ENCODE measurements around the gene RUFY3.

The RUFY3 gene

GRCh38 chr4:70849291-70849690 lies 127.5 kb downstream of the RUFY3 start:
- TF ChIP-seq ZNF10 (tag by site-specific recombination; IDR thresholded peaks at IDR 0.05) (no peak), ELK4 (IDR thresholded peaks at IDR 0.05; ENCODE audit: borderline replicate concordance, low read depth, low read length) (no peak), MYNN (tag by site-specific recombination; IDR thresholded peaks at IDR 0.05; ENCODE audit: borderline replicate concordance) (no peak), ZNF174 (tag by site-specific recombination; IDR thresholded peaks at IDR 0.05) (no peak)
- Histone ChIP-seq H3K4me3 (ENCODE audit: low read depth, low read length) (no peak overlapping the region), H3K36me3 (ENCODE audit: control insufficient read depth in 2 of 2, insufficient read depth in 1 of 2, low read length in 2 of 2) (no peaks in the 10 kb centered on the region), H3K27ac (ENCODE audit: extremely low read depth, low read depth, low read length) (no peak overlapping the region), H3K4me1 (ENCODE audit: control insufficient read depth, insufficient read depth, low read length) (no peaks in the 10 kb centered on the region), H3K9me3 (ENCODE audit: control insufficient read depth, insufficient read depth, low read depth, low read length) (no peaks in the 10 kb centered on the region)
- ChIA-PET POLR2A (no interaction called here), CTCF (no interaction called here)

- TF ChIP-seq ZNF837 (tag by site-specific recombination; IDR thresholded peaks at IDR 0.05): no peak
- no peak for TF ChIP-seq ZNF76 (tag by site-specific recombination; IDR thresholded peaks at IDR 0.05; ENCODE audit: borderline replicate concordance, low read depth)
- TF ChIP-seq ZNF324 (tag by site-specific recombination; IDR thresholded peaks at IDR 0.05): no peak
- no peak for TF ChIP-seq ZNF280C (tag by site-specific recombination; IDR thresholded peaks at IDR 0.05)
- TF ChIP-seq ZNF639 (tag by site-specific recombination; IDR thresholded peaks at IDR 0.05): no peak
- TF ChIP-seq ZNF214 (tag by site-specific recombination; IDR thresholded peaks at IDR 0.05; ENCODE audit: borderline replicate concordance): no peak
- no peak for TF ChIP-seq ZNF2 (tag by site-specific recombination; IDR thresholded peaks at IDR 0.05)
- no peak for TF ChIP-seq ZNF184 (tag by site-specific recombination; IDR thresholded peaks at IDR 0.05)
- TF ChIP-seq SALL2 (tag by site-specific recombination; IDR thresholded peaks at IDR 0.05; ENCODE audit: borderline replicate concordance): no peak
- TF ChIP-seq ZNF112 (tag by site-specific recombination; IDR thresholded peaks at IDR 0.05): no peak
- CTCF ChIA-PET: no interaction called here
- H3K27ac ChIP-seq (ENCODE audit: extremely low read depth, low read depth, low read length): no peak overlapping the region
- H3K4me3 ChIP-seq (ENCODE audit: low read depth, low read length): no peak overlapping the region
- H3K9me3 ChIP-seq (ENCODE audit: control insufficient read depth, insufficient read depth, low read depth, low read length): no peaks in the 10 kb centered on the region
- POLR2A ChIA-PET: no interaction called here
- no peaks in the 10 kb centered on the region for H3K36me3 ChIP-seq (ENCODE audit: control insufficient read depth in 2 of 2, insufficient read depth in 1 of 2, low read length in 2 of 2)
- H3K4me1 ChIP-seq (ENCODE audit: control insufficient read depth, insufficient read depth, low read length): no peaks in the 10 kb centered on the region
Observed at GRCh38 chr4:70855464-70855863, 133.7 kb downstream of the RUFY3 start.
